Measurements from ENCODE around the gene HOXC5. TPM values are rescaled to one million over a fixed set of nuclear protein-coding genes. Genes with fewer than 3 reads are reported as not detected.

HOXC5 gene
- total RNA-seq, 1 experiment from 2014 or later, result 1.1 TPM

DNA sequence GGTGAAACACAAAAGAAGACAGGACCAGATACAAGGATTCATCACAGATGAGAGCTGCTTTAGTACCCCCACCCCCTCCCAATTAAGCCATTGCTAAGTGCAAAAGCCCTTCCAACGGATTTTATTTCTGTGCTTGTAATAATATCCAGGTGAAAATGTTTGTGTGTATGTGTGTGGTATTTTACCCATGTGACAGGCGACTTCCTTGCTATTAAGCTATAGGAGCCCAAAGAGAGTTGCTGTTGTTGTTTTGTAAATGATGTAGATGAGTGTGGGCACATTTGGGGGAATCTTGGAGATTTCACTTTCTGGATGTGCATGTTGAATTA, 17.6 kb downstream of the HOXC5 start (continued):
- TF ChIP-seq, protein P1, sequence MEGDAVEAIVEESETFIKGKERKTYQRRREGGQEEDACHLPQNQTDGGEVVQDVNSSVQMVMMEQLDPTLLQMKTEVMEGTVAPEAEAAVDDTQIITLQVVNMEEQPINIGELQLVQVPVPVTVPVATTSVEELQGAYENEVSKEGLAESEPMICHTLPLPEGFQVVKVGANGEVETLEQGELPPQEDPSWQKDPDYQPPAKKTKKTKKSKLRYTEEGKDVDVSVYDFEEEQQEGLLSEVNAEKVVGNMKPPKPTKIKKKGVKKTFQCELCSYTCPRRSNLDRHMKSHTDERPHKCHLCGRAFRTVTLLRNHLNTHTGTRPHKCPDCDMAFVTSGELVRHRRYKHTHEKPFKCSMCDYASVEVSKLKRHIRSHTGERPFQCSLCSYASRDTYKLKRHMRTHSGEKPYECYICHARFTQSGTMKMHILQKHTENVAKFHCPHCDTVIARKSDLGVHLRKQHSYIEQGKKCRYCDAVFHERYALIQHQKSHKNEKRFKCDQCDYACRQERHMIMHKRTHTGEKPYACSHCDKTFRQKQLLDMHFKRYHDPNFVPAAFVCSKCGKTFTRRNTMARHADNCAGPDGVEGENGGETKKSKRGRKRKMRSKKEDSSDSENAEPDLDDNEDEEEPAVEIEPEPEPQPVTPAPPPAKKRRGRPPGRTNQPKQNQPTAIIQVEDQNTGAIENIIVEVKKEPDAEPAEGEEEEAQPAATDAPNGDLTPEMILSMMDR (IDR thresholded peaks at IDR 0.05 in 2 of 3, conservative IDR thresholded peaks at IDR 0.05 in 1 of 3; ENCODE audit: borderline replicate concordance in 1 of 3, insufficient read depth in 1 of 3, low read depth in 2 of 3, low read length in 2 of 3), result no peak
- TF ChIP-seq ZNF274 (IDR thresholded peaks at IDR 0.05; ENCODE audit: low read depth, low read length) (no peak), EZH2 (IDR thresholded peaks at IDR 0.05) (no peak)
- TF ChIP-seq, protein P2, sequence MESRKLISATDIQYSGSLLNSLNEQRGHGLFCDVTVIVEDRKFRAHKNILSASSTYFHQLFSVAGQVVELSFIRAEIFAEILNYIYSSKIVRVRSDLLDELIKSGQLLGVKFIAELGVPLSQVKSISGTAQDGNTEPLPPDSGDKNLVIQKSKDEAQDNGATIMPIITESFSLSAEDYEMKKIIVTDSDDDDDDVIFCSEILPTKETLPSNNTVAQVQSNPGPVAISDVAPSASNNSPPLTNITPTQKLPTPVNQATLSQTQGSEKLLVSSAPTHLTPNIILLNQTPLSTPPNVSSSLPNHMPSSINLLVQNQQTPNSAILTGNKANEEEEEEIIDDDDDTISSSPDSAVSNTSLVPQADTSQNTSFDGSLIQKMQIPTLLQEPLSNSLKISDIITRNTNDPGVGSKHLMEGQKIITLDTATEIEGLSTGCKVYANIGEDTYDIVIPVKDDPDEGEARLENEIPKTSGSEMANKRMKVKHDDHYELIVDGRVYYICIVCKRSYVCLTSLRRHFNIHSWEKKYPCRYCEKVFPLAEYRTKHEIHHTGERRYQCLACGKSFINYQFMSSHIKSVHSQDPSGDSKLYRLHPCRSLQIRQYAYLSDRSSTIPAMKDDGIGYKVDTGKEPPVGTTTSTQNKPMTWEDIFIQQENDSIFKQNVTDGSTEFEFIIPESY (IDR thresholded peaks at IDR 0.05; ENCODE audit: extremely low read depth, insufficient replicate concordance, low read length), result no peak

DNA sequence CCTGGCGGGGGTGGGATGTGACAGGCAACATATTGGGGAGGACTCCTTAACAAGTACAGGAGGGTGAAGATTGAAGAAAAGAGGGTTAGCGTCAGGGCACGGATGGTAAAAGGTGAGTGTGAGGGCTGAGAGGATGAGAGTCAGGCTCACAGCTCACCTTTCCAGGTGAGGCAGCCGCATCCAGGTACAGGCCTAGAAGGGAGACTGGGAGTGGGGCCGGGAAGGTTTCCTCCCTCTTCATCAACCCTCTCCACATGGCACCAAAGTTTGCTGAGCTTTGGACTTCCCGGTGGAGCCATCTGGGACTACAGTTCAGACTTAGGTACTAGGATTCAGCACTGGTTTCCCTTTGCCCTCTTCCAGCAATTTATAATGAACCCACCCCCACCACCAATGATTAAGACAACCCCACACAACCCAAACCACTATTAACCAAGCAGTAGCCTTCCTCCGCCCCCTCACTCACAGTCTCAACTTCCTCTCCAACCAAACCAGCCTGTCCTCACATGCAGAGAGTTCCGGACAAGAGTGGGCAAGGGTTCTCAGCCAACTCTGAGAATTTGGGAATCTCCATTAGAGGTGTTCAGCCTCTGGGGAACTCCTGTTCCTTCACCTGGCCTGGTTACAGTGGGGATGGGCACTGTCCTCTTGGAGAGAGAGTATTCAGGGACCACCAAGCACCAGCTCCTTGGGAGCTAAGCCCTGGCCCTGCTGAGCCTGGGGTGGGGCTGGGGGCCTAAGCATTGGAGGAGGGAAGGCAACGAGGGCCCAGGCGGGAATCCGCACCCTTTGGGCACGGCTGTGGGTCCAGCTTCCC, 18.4 kb downstream of the HOXC5 start:
- no peak for DNase-seq (ENCODE audit: low read depth, low spot score)
- Histone ChIP-seq H3K4me3 (replicated peaks in 1 of 2; ENCODE audit: low read depth in 1 of 2, low read length in 2 of 2) (no peak overlapping the region), H3K36me3 (ENCODE audit: control insufficient read depth in 1 of 2, insufficient read depth in 2 of 2, low read length in 2 of 2) (no peaks in the 10 kb centered on the region), H4K20me1 (ENCODE audit: insufficient read depth) (no peaks in the 10 kb centered on the region), H3K9me3 (ENCODE audit: control insufficient read depth in 1 of 2, insufficient read depth in 1 of 2, low read depth in 1 of 2, low read length in 2 of 2) (no peaks in the 10 kb centered on the region), H3K79me2 (ENCODE audit: insufficient read depth, low read length) (no peaks in the 10 kb centered on the region), H3K4me2 (ENCODE audit: low read length) (no peak overlapping the region), H3K4me1 (ENCODE audit: control insufficient read depth in 1 of 2, insufficient read depth in 2 of 2, low read length in 2 of 2) (no peaks in the 10 kb centered on the region), H2AFZ (ENCODE audit: low read depth, low read length, poor library complexity, severe bottlenecking) (no peak overlapping the region), H3K9ac (ENCODE audit: low read length) (no peak overlapping the region), H3K27ac (ENCODE audit: low read depth, low read length) (no peak overlapping the region), H3K27me3 (ENCODE audit: insufficient read depth, low read length) (no peaks in the 10 kb centered on the region), H3K9me2 (ENCODE audit: insufficient read depth) (no peaks in the 10 kb centered on the region)
- RAD21 ChIA-PET (ENCODE audit: low non-redundant PET in 1 of 2, low total read pairs in 2 of 2, uncharacterized antibody in 2 of 2, unreplicated experiment in 2 of 2), result no interaction called here
- no peak for TF ChIP-seq SRF (IDR thresholded peaks at IDR 0.05; ENCODE audit: low read depth)
- TF ChIP-seq POLR2AphosphoS5 (IDR thresholded peaks at IDR 0.05; ENCODE audit: low read depth, low read length), result no peak
- TF ChIP-seq, protein P3, sequence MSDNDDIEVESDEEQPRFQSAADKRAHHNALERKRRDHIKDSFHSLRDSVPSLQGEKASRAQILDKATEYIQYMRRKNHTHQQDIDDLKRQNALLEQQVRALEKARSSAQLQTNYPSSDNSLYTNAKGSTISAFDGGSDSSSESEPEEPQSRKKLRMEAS (IDR thresholded peaks at IDR 0.05), result no peak
- intact Hi-C loops (cut with micrococcal nuclease), result no loop called here
- CTCF ChIA-PET, result interaction anchor here (1.3 to 1.6 kb wide), 2 partner anchors 19 kb away, joined by 4 to 5 read pairs; partner anchors contain the start of gene HOXC5
- POLR2A ChIA-PET, result interaction anchor here (0.6 kb wide), 1 partner anchor 34 kb away, joined by 3 read pairs; no protein-coding TSS in a partner anchor
- no TSS peak for BruUV-seq (replicated peaks)
- no peak for ATAC-seq

Measured in HCT116 (cell line).